ENCODE data around the gene ASIC2. TPM values are rescaled to one million over a fixed set of nuclear protein-coding genes. Genes with fewer than 3 reads are reported as not detected.

ASIC2 gene
- total and polyA plus RNA-seq, 10 donors: not detected

GRCh38 chr17:33009636-33010035 lies 283.5 kb downstream of the ASIC2 start:
- H3K27ac ChIP-seq: no peak overlapping the region
- H3K4me1 ChIP-seq: no peaks in the 10 kb centered on the region
- TF ChIP-seq, protein P1, sequence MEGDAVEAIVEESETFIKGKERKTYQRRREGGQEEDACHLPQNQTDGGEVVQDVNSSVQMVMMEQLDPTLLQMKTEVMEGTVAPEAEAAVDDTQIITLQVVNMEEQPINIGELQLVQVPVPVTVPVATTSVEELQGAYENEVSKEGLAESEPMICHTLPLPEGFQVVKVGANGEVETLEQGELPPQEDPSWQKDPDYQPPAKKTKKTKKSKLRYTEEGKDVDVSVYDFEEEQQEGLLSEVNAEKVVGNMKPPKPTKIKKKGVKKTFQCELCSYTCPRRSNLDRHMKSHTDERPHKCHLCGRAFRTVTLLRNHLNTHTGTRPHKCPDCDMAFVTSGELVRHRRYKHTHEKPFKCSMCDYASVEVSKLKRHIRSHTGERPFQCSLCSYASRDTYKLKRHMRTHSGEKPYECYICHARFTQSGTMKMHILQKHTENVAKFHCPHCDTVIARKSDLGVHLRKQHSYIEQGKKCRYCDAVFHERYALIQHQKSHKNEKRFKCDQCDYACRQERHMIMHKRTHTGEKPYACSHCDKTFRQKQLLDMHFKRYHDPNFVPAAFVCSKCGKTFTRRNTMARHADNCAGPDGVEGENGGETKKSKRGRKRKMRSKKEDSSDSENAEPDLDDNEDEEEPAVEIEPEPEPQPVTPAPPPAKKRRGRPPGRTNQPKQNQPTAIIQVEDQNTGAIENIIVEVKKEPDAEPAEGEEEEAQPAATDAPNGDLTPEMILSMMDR (IDR thresholded peaks at IDR 0.05 in 8 of 11, conservative IDR thresholded peaks at IDR 0.05 in 3 of 11): no peak
- no peak for TF ChIP-seq POLR2AphosphoS5 (IDR thresholded peaks at IDR 0.05)
- WGBS, 5 donors: 79 to 88% (median 84%) methylated on average over 9 of the region's 9 CpGs
- no peaks in the 10 kb centered on the region for H3K36me3 ChIP-seq
- H3K4me3 ChIP-seq: no peak overlapping the region
- DNase-seq: no peak
- intact Hi-C loops (cut with DNase I; ENCODE audit: low total_unique reads): no loop called here
- H3K9me3 ChIP-seq: no peaks in the 10 kb centered on the region
- H3K27me3 ChIP-seq (replicated peaks in 1 of 7): peaks cover 0 to 11% (median 0%) of the 10 kb centered on the region in 7 donors

- no peaks in the 10 kb centered on the region for H3K4me1 ChIP-seq
- TF ChIP-seq POLR2AphosphoS5 (IDR thresholded peaks at IDR 0.05): no peak
- no peak for TF ChIP-seq POLR2A (IDR thresholded peaks at IDR 0.05)
- TF ChIP-seq, protein P1 (IDR thresholded peaks at IDR 0.05 in 8 of 11, conservative IDR thresholded peaks at IDR 0.05 in 3 of 11): no peak
- H3K9me3 ChIP-seq: no peaks in the 10 kb centered on the region
- DNase-seq: no peak
- H3K4me3 ChIP-seq: no peak overlapping the region
- H3K36me3 ChIP-seq: no peaks in the 10 kb centered on the region
- intact Hi-C loops (cut with DNase I; ENCODE audit: low total_unique reads): no loop called here
- H3K27ac ChIP-seq: no peak overlapping the region
- peaks cover 0 to 18% (median 0%) of the 10 kb centered on the region in 7 donors for H3K27me3 ChIP-seq (replicated peaks in 1 of 7)
- WGBS, 5 donors: 78 to 86% (median 82%) methylated on average over 7 of the region's 7 CpGs
These were observed 285.9 kb downstream of the ASIC2 start for GRCh38 chr17:33007186-33007585.

DNA sequence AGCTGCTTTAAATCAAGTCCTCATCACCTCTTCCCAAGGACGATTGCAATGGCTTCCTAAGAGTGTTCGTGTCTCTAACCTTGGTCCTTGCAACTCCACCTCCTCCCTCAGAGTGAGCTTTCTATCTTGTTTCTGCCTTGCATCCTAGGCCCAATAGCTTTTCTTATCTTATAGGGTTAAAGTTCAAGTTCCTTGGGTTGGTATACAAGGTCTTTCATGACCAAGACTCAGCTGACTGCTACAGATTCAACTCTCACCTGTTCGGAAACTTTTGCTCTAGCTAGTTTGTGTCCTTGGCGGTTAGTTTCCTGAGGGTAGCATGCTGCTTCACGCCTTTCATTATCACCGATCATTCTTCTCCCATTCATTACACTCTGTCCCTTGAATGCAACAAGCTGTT lies 290.8 kb downstream of the ASIC2 start:
- no peak for DNase-seq
- H3K4me1 ChIP-seq: peaks cover 0 to 7% (median 6%) of the 10 kb centered on the region in 6 donors
- TF ChIP-seq POLR2A (IDR thresholded peaks at IDR 0.05) (no peak), POLR2AphosphoS5 (IDR thresholded peaks at IDR 0.05) (no peak)
- TF ChIP-seq, protein P1 (IDR thresholded peaks at IDR 0.05 in 8 of 11, conservative IDR thresholded peaks at IDR 0.05 in 3 of 11): no peak
- H3K9me3 ChIP-seq: no peaks in the 10 kb centered on the region
- H3K36me3 ChIP-seq: no peaks in the 10 kb centered on the region
- H3K27me3 ChIP-seq (replicated peaks in 1 of 7): peaks cover 0 to 31% (median 10%) of the 10 kb centered on the region in 7 donors
- intact Hi-C loops (cut with DNase I; ENCODE audit: low total_unique reads): no loop called here
- 68 to 86% (median 84%) methylated on average over 6 of the region's 6 CpGs for WGBS, 5 donors
- H3K4me3 ChIP-seq: no peak overlapping the region
- no peak overlapping the region for H3K27ac ChIP-seq

DNA sequence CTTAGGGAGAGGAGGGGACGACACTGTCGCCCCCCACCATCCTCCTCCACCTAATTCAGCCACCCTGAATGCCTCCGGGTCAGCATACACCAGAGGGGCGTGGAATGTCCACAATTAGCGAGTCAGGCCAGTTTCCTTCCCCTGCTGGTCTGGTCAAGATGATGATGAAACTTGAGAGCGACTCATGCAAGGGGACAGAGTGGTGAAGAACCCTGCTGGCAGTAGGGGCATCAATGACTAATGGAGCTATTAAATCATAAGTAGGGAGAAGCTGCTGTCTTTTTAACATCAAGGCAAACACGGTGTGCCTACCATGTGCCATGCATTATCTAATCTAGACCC lies 294.2 kb downstream of the ASIC2 start:
- no peak overlapping the region for H3K27ac ChIP-seq
- TF ChIP-seq POLR2A (IDR thresholded peaks at IDR 0.05): no peak
- no peak for TF ChIP-seq POLR2AphosphoS5 (IDR thresholded peaks at IDR 0.05)
- TF ChIP-seq, protein P1 (IDR thresholded peaks at IDR 0.05 in 8 of 11, conservative IDR thresholded peaks at IDR 0.05 in 3 of 11): no peak
- intact Hi-C loops (cut with DNase I; ENCODE audit: low total_unique reads): loop anchor here (10.0 kb wide), 1 partner anchor 214 kb away; no protein-coding TSS in a partner anchor
- H3K36me3 ChIP-seq: no peaks in the 10 kb centered on the region
- no peak for DNase-seq
- H3K9me3 ChIP-seq: no peaks in the 10 kb centered on the region
- H3K27me3 ChIP-seq (replicated peaks in 1 of 7): peaks cover 0 to 29% (median 8%) of the 10 kb centered on the region in 7 donors
- 37 to 60% (median 40%) methylated on average over 5 to 7 of the region's 7 CpGs for WGBS, 5 donors
- H3K4me1 ChIP-seq: peaks cover 0 to 7% (median 6%) of the 10 kb centered on the region in 6 donors
- no peak overlapping the region for H3K4me3 ChIP-seq
